Erythroblast (primary cell): ENCODE measurements around the gene CYFIP1.
A peak's percentile ranks its signal among the peaks of the same experiment; 100 is the strongest.

Source experiments
- DNase-seq, 2 experiments: peaks; one replicate each; lab custom pipeline; 2025; lab: John Stamatoyannopoulos, UW
- GATA1 ChIP-seq: IDR thresholded peaks from 2 replicates; pipeline ENCODE4 v1.6.1; 2011; ENCODE audit warnings: low read depth, mild to moderate bottlenecking, control low read depth, low read length, moderate library complexity
- POLR2A ChIP-seq: IDR thresholded peaks from 2 replicates; pipeline ENCODE4 v1.6.1; 2011; ENCODE audit warnings: mild to moderate bottlenecking, low read length

CYFIP1 gene

DNA sequence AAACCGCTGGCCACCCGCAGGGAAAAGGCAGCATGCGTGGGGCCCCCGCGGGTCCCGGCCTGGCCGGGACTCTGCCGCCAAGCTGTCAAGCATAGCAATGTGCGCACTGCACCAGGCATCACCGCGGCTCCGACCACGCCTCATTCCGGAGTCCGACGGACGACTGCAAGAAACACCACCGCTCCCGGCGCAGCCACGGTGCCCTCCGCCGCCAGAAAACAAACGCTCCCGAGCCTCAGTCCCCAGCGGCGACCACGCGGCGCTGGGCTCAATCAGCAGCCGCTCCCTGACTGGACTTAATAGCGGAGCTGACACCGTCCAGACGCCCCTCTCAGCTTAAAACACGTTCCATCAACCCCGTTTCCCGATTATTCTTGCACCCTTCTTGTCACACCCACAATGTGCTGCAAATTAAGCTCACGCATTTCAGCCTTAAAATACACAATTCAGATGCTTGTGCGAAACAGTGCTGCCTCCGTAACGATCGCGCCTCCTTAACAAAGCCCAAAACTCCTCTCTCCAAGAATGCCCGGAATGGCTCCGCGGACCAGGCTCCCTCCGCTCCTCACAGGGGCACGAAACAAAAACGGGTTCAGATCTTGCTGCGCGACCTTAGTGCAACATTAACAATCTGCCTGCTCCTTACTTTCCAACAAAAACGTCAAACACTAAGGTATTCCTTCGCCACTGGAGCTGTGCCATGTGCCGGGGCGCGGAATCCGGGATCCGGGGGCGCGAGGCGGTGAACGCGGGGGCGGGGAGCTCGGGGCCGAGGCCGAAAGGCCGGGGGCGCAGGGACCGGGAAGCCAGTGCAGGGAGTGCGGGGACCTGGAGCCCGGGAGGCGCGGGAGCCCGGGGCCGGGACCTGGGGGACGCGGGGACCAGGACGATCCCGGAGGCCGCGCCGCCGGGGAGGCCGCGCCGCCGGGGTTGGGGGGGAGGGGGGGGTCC lies 655 bp downstream of the CYFIP1 start:
- peak; percentile 48 to 56 for DNase-seq
- TF ChIP-seq POLR2A (no peak), GATA1 (no peak)

DNA sequence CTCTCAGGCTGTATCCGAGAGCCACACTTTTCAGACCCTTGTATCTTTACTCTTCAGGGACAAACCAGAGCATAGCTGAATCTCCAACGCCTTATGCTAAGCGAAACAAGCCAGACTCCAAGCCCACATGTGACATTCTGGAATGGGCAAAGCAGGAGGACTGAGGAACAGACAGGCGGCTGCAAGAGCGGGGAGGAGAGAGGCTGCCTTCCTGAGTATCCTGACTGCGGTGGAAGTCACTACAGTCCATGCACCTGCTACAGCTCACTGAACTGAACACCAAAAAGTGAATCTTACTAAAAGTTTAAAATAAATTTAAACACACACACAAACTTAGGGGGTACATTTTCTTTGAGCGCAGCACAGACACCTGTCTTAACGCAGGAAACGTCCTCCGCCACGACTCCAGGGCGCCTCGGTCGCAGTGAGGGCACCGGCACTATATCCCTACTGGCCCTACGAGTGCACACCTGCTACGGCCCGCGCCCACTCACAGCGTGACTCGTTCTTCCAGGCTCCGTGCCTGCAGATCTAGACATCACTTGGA lies 1.4 kb downstream of the CYFIP1 start:
- no peak for TF ChIP-seq GATA1
- TF ChIP-seq POLR2A, result no peak
- no peak for DNase-seq

- TF ChIP-seq GATA1 (no peak), POLR2A (no peak)
- DNase-seq, result no peak
Measured at GRCh38 chr15:22974745-22975144, 5.4 kb downstream of the CYFIP1 start.

GRCh38 chr15:22973987-22974386 lies 6.2 kb downstream of the CYFIP1 start:
- no peak for DNase-seq
- no peak for TF ChIP-seq POLR2A
- no peak for TF ChIP-seq GATA1

DNA sequence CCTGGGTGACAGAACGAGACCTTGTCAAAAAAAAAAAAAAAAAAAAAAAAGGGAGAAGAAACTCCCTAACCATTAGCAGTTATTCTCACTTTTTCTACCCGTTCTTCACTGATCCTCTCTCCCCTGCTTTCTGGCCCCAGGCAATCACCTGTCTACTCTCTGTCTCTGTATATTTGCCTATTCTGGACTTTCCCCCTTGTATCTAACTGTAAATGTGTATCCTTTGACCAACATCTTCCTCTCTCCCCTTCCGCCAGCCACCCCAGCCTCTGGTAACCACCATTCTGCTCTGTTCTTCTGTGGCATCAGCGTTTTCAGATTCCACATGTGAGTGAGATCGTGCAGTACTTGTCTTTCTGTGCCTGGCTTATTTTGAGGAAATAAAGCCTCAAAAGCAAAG lies 6.9 kb downstream of the CYFIP1 start:
- TF ChIP-seq POLR2A, result no peak
- TF ChIP-seq GATA1, result no peak
- no peak for DNase-seq

- no peak for TF ChIP-seq POLR2A
- TF ChIP-seq GATA1, result no peak
- no peak for DNase-seq
Measured at GRCh38 chr15:22969489-22969888, 10.7 kb downstream of the CYFIP1 start.

DNA sequence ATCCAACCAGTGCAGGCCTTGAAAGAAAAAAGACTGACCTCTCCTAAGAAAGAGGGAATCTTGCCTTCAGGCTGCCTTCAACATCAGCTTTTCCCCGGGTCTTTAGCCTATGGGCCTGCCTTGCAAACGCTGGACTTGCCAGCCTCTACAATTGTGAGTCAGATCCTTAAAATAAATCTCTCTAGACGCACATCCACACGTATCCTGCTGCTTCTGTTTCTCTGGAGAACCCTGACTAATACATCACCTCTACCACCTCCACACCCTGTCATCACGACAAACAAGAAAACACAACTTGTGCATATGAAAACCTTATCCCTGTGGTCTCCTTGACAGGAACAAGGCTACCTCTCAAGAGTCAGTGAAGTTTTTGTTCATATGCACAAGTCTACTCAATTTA lies 11.8 kb downstream of the CYFIP1 start:
- no peak for TF ChIP-seq POLR2A
- no peak for TF ChIP-seq GATA1

DNA sequence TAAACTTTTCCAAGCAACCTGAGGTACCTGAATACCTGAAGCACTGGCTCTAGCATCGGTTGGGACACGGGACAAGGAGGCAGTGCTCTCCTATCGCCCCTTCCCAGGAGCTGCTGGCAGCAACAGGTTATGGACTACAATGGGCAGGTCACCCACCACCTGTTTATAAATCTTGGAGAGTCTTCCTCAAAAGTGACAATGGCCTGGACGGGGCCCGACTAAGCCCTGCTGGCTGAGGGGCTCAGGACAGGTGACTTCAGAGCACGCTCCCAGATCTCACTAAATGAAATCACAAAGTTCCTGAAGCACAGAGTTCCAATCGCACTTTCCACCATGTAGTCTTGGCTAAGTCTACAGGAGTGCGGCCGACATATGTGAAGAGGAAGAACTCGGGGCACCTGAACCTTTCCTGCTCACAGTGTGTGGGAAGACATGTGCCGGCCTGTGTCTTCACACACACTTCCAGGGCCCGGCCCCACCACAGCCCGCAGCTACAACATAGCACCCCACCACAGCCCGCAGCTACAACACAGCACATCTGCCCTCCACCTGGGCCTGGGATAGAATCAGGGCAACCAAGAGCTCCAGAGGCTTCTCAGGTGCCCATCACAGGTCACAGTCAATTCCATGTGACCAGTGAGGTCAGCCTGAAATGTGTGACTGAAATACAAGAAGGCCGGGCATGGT lies 12.9 kb downstream of the CYFIP1 start:
- no peak for DNase-seq
- TF ChIP-seq GATA1, result no peak
- TF ChIP-seq POLR2A, result no peak

More for the DNA sequence above, 11.8 kb downstream of the CYFIP1 start:
- DNase-seq, result no peak

DNA sequence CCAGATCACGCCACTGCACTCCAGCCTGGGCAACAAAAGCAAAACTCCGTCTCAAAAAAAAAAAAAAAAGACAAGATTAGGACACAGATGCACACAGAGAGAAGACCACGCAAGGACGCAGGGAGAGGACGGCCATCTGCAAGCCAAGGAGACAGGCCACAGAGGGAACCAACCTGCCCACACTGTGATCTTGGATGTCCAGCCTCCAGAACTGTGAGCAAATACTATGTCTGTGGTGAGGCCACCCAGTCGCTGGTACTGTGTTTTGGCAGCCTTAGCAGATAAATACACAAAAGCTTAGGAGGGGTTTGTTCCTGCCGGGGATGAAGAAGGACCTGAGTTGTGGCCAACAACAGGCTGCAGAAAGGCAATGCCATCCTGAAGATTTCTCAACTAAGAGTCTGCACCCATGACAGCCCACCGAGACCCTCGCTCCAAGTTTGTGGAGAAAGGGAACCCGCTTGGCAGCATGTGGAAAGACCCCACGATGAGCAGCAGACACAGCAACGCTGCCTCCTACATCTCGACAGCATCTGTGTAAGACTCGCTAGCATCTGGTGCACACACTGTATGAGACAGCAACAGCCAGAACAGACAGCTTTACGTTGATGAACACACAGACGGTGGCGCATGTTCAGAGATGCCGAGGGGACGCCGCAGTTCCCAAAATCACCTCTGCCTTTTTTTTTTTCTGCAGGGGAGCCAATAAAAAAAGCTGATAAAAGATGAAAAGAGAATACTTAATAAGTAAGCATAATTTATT lies 13.7 kb downstream of the CYFIP1 start:
- TF ChIP-seq POLR2A, result no peak
- no peak for TF ChIP-seq GATA1
- DNase-seq, result no peak

GRCh38 chr15:22963641-22964040 lies 16.5 kb downstream of the CYFIP1 start:
- no peak for DNase-seq

GRCh38 chr15:22962611-22963010 lies 17.6 kb downstream of the CYFIP1 start:
- DNase-seq, result no peak

More at GRCh38 chr15:22963641-22964040, 16.5 kb downstream of the CYFIP1 start:
- TF ChIP-seq GATA1 (no peak), POLR2A (no peak)

GRCh38 chr15:22961762-22962161 lies 18.4 kb downstream of the CYFIP1 start:
- DNase-seq, result no peak
- TF ChIP-seq GATA1 (no peak), POLR2A (no peak)

More at GRCh38 chr15:22962611-22963010, 17.6 kb downstream of the CYFIP1 start:
- no peak for TF ChIP-seq POLR2A
- TF ChIP-seq GATA1, result no peak

DNA sequence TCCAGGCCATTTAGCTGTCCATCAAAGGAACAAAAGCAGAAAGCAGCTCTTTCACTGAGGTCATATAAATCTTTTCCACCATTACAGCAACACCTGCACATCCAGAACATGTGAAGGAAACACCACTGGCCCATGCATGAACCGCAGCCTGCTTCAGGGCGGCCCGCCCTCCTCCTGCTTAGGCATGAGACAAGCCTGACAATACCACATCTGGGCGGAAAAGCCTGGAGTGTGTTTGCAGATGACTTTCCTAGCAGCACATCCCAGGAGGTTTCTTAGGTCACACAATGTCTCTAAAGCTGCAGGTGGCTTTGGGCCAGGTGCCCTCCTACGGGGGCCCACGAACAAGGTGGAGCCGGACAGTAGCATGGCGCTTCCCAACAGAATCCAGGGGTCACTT lies 19.6 kb downstream of the CYFIP1 start:
- TF ChIP-seq GATA1 (no peak), POLR2A (no peak)
- DNase-seq, result no peak
